ENCODE data around the gene KCNAB1.

Gene KCNAB1

DNA sequence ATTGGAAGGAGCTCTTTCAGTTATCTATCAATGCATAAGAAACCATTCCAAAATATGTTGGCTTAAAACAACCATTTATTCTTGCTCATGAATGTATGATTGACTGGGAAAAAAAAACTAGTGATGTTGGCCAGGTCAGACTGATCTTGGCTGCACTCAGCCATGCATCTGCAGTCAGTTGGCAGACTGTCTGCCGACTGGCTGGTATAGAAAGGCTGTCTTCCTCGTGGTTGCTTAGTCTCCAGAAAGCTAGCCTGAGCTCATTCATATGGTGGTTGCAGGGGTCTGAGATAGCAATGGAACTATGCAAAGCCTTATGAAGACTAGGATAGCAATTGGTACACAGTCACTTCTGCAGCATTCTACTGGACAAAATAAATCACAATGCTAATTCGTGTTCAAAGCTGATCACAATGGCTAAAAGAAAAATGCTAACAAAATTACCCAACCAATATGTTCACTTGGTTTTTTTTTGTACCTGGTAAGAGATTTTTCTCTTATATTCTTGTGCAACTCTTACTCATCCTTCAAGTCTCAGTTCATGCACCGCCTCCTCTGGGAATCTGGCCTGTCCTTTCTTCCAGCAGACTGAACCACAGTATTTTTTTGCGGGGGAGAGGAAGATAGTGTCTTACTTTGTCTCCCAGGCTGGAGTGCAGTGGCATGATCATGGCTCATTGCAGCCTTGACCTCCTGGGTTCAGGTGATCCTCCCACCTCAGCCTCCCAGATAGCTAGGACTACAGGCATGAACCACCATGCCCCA is 126.8 kb downstream of the KCNAB1 start:
- POLR2A ChIA-PET (ENCODE audit: low non-redundant PET): no interaction called here
- CTCF ChIA-PET: no interaction called here
- DNase-seq (ENCODE audit: low spot score): no peak
- H3K27ac ChIP-seq: no peak overlapping the region
- TF ChIP-seq, protein P1, sequence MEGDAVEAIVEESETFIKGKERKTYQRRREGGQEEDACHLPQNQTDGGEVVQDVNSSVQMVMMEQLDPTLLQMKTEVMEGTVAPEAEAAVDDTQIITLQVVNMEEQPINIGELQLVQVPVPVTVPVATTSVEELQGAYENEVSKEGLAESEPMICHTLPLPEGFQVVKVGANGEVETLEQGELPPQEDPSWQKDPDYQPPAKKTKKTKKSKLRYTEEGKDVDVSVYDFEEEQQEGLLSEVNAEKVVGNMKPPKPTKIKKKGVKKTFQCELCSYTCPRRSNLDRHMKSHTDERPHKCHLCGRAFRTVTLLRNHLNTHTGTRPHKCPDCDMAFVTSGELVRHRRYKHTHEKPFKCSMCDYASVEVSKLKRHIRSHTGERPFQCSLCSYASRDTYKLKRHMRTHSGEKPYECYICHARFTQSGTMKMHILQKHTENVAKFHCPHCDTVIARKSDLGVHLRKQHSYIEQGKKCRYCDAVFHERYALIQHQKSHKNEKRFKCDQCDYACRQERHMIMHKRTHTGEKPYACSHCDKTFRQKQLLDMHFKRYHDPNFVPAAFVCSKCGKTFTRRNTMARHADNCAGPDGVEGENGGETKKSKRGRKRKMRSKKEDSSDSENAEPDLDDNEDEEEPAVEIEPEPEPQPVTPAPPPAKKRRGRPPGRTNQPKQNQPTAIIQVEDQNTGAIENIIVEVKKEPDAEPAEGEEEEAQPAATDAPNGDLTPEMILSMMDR (conservative IDR thresholded peaks at IDR 0.05; ENCODE audit: low read depth): no peak

DNA sequence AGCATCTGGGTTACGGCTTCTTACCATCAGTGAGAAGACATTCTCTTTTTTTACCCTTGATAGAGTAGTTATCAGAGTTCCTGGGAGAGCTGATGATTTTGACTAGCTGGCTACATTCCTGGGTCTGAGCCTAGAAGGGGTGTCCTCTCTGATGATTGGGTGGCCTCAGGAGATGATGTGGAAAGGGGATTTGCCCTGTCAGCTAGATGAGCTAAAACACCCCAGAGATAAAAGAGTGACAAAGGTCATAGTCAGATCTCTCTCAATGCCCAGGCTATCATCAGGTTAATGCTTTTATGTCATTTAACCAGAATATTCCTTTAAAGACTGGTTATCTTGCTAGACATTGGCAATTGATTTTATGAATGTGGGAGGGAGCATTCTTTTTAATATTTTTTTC is 130.2 kb downstream of the KCNAB1 start:
- TF ChIP-seq, protein P1 (conservative IDR thresholded peaks at IDR 0.05; ENCODE audit: low read depth): no peak
- ChIA-PET CTCF (no interaction called here), POLR2A (ENCODE audit: low non-redundant PET) (no interaction called here)
- no peak overlapping the region for H3K27ac ChIP-seq
- DNase-seq (ENCODE audit: low spot score): no peak

DNA sequence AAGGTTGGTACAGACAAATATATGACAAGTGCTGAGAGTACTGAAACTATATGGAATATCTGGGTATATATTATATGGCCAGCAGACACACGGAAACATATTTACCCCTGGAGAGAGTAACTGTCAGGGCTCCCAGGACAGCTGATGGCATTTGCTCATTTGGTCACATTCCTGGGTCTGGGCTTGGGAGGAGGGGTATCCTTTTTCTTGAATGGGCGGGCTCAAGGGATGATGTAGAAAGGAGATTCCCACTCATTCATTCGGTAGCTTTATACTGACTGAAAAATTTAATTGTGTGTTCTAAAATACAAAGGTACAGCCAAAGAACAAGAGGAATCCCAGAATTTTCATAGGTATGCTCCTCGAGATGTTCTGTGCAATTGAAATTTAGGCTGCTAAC is 131.0 kb downstream of the KCNAB1 start:
- ChIA-PET POLR2A (ENCODE audit: low non-redundant PET) (no interaction called here), CTCF (interaction anchor here (0.5 kb wide), 1 partner anchor 445 kb away, joined by 4 read pairs; no protein-coding TSS in a partner anchor)
- no peak overlapping the region for H3K27ac ChIP-seq
- TF ChIP-seq, protein P1 (conservative IDR thresholded peaks at IDR 0.05; ENCODE audit: low read depth): no peak
- DNase-seq (ENCODE audit: low spot score): no peak

DNA sequence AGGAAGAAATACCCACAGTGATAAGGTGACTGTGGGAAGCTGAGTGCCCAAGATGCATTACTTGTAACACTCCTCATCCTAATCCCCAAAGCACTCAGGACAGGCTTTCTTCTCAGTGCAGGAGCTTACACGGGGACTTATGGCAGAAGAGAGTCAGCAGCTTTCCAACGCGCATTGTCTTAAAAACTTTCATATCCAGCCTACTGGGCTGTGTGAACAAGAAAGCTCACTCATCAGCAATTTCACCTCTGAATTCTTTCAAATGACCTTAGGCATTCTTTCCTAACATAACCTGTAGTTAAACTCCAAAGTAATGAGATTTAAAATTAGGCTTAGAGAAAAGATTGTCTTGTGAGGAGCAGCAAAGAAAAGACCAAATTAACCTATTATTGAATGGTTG is 132.3 kb downstream of the KCNAB1 start:
- TF ChIP-seq, protein P1 (conservative IDR thresholded peaks at IDR 0.05; ENCODE audit: low read depth): no peak
- ChIA-PET POLR2A (ENCODE audit: low non-redundant PET) (no interaction called here), CTCF (no interaction called here)
- DNase-seq (ENCODE audit: low spot score): no peak
- no peak overlapping the region for H3K27ac ChIP-seq

DNA sequence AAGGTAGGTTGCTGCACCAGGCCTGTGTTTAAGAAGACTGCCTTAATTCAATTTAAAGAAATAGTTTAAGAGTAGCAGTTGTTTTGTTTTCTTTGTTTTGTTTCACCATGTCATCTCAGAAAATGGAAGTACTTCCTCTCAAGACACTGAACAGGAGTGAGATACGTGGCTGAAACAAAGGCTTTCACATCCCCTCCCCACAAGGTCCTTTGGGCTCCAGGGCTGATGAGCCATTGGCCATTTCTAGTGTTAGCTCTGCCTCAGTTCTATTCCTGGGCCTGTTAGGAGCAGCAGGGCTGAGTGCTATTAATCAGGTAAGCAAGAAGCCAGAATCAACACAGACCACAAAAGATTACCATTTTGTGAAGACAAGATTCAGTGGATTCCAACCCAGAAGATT is 132.8 kb downstream of the KCNAB1 start:
- TF ChIP-seq, protein P1 (conservative IDR thresholded peaks at IDR 0.05; ENCODE audit: low read depth): no peak
- no peak overlapping the region for H3K27ac ChIP-seq
- ChIA-PET POLR2A (ENCODE audit: low non-redundant PET) (no interaction called here), CTCF (no interaction called here)
- no peak for DNase-seq (ENCODE audit: low spot score)

DNA sequence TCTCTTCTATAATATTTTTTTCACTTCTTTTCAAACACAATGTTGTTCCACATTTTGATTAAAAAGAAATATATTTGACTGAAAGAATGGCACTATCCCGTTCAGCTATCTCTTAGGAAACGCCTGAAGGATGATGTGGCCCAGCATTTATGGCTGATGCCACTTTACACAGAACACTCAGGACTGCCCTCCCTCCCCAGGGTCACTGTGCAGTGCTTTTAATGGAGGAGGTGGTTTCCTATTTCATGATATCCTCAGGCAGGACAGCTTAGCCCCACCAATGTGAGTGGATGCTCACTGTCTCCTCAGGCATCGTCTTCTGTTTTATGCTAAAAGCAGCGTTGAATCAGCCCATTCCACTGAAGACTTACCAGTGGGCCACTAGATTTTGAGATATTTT is 135.9 kb downstream of the KCNAB1 start:
- CTCF ChIA-PET: no interaction called here
- H3K27ac ChIP-seq: no peak overlapping the region
- DNase-seq (ENCODE audit: low spot score): no peak
- POLR2A ChIA-PET (ENCODE audit: low non-redundant PET): no interaction called here
- TF ChIP-seq, protein P1 (conservative IDR thresholded peaks at IDR 0.05; ENCODE audit: low read depth): no peak

All from RWPE1 (cell line).